ENCODE measurements around the gene RNF123. TPM values are rescaled to one million over a fixed set of nuclear protein-coding genes. Genes with fewer than 3 reads are reported as not detected.

Gene RNF123
- total RNA-seq, 4 donors from 2014 or later = 23.6 to 88.3 (median 33.9) TPM

GRCh38 chr3:49763981-49764380, 74.6 kb downstream of the RNF123 start:
- no peak overlapping the region for H3K27ac ChIP-seq
- peaks cover 3% of the 10 kb centered on the region for H3K36me3 ChIP-seq
- H3K4me1 ChIP-seq = no peaks in the 10 kb centered on the region
- H3K4me3 ChIP-seq = no peak overlapping the region
- TF ChIP-seq POLR2A (IDR thresholded peaks at IDR 0.05) (no peak), CTCF (IDR thresholded peaks at IDR 0.05) (no peak), POLR2AphosphoS5 (IDR thresholded peaks at IDR 0.05) (no peak), EP300 (IDR thresholded peaks at IDR 0.05) (no peak)
- WGBS = 97% methylated on average over 4 of the region's 4 CpGs
- H3K27me3 ChIP-seq = no peaks in the 10 kb centered on the region
- no peaks in the 10 kb centered on the region for H3K9me3 ChIP-seq
- no peak for DNase-seq (ENCODE audit: low spot score in 2 of 2)

GRCh38 chr3:49769286-49769915, 80.0 kb downstream of the RNF123 start:
- Histone ChIP-seq H3K4me1 (no peaks in the 10 kb centered on the region), H3K4me3 (no peak overlapping the region), H3K27me3 (no peaks in the 10 kb centered on the region), H3K27ac (no peak overlapping the region), H3K36me3 (peaks cover 6% of the 10 kb centered on the region), H3K9me3 (no peaks in the 10 kb centered on the region)
- TF ChIP-seq POLR2AphosphoS5 (IDR thresholded peaks at IDR 0.05) = no peak
- no peak for TF ChIP-seq POLR2A (IDR thresholded peaks at IDR 0.05)
- no peak for TF ChIP-seq EP300 (IDR thresholded peaks at IDR 0.05)
- no peak for TF ChIP-seq CTCF (IDR thresholded peaks at IDR 0.05)
- DNase-seq (ENCODE audit: low spot score in 2 of 2) = no peak
- WGBS = 86% methylated on average over 3 of the region's 3 CpGs

DNA sequence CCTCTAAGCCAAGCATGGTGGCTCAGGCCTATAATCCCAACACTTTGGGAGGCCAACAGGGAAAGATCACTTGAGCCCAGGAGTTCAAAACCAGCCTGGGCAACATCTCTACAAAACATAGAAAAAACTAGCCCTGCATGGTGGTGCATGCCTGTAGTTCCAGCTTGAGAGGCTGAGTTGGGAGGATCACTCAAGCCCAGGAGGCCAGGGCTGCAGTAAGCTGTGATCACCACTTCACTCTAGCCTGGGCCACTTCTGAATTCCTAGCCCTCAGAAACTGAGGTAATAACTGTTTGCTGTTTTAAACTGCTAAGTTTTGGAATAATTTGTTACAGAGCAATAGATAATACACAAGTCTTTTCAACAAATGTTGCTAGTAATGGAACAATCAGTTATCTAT, 80.6 kb downstream of the RNF123 start:
- TF ChIP-seq POLR2A (IDR thresholded peaks at IDR 0.05) (no peak), EP300 (IDR thresholded peaks at IDR 0.05) (no peak), CTCF (IDR thresholded peaks at IDR 0.05) (no peak), POLR2AphosphoS5 (IDR thresholded peaks at IDR 0.05) (no peak)
- H3K4me1 ChIP-seq = no peaks in the 10 kb centered on the region
- peak in 1 of 2 donors; percentile 18 for DNase-seq (ENCODE audit: low spot score in 2 of 2)
- no peak overlapping the region for H3K4me3 ChIP-seq
- H3K27me3 ChIP-seq = no peaks in the 10 kb centered on the region
- no peaks in the 10 kb centered on the region for H3K9me3 ChIP-seq
- peaks cover 6% of the 10 kb centered on the region for H3K36me3 ChIP-seq
- no peak overlapping the region for H3K27ac ChIP-seq

Other genes starting within 250 kb of the RNF123 start
- 100 to 1,000 TPM in 1 of 4 donors, 10 to 100 TPM in 3; 42.1 to 102 (median 76.6) TPM for gene DAG1, start 219.3 kb upstream of the RNF123 start, total RNA-seq
- under 1 TPM; 0.04 to 0.59 (median 0.15) TPM for gene BSN, start 135.1 kb upstream of the RNF123 start, total RNA-seq
- 100 to 1,000 TPM in 1 of 4 donors, 10 to 100 TPM in 3; 81.8 to 103 (median 91.2) TPM for gene APEH, start 15.2 kb upstream of the RNF123 start, total RNA-seq
- 10 to 100 TPM; 16.7 to 83.4 (median 21.9) TPM for gene MST1, start 83 bp upstream of the RNF123 start, total RNA-seq
- 1 to 10 TPM; 1.6 to 3.8 (median 2.5) TPM for gene AMIGO3, start 30.1 kb downstream of the RNF123 start, total RNA-seq
- gene GMPPB, start 34.4 kb downstream of the RNF123 start, total RNA-seq = 10 to 100 TPM; 14.0 to 25.0 (median 17.3) TPM
- 10 to 100 TPM; 39.5 to 57.3 (median 53.2) TPM for gene IP6K1, start 97.0 kb downstream of the RNF123 start, total RNA-seq
- gene CDHR4, start 110.3 kb downstream of the RNF123 start, total RNA-seq = under 1 TPM in 2 of 4 donors, not detected in 2; 0.45 to 0.89 TPM
- 10 to 100 TPM; 30.9 to 48.1 (median 36.2) TPM for gene INKA1, start 113.7 kb downstream of the RNF123 start, total RNA-seq
- 10 to 100 TPM; 15.3 to 54.4 (median 31.2) TPM for gene UBA7, start 124.4 kb downstream of the RNF123 start, total RNA-seq
- gene TRAIP, start 167.0 kb downstream of the RNF123 start, total RNA-seq = 1 to 10 TPM; 3.4 to 8.4 (median 4.7) TPM
- 1 to 10 TPM in 1 of 4 donors, not detected in 3; 2.0 TPM for gene CAMKV, start 180.3 kb downstream of the RNF123 start, total RNA-seq
- 100 to 1,000 TPM in 1 of 4 donors, 10 to 100 TPM in 3; 37.7 to 129 (median 53.8) TPM for gene MST1R, start 214.3 kb downstream of the RNF123 start, total RNA-seq
- gene MON1A, start 240.3 kb downstream of the RNF123 start, total RNA-seq = 10 to 100 TPM in 3 of 4 donors, 1 to 10 TPM in 1; 6.2 to 15.6 (median 11.9) TPM